A549 (cell line): ENCODE results near the gene TALDO1. TPM values are rescaled to one million over a fixed set of nuclear protein-coding genes. Genes with fewer than 3 reads are reported as not detected.

Experiments
- ATAC-seq, 2 experiments: fragments of 200-7000 bp in 1 of 2; fragments of >200 bp in 1 of 2; cut with Nextera tagmentation in 1 of 2; cut with Tn5 transposase in 1 of 2; 3 replicates each; pipeline versions ENCODE4 v1.8.0 to v1.9.1; 2018 to 2020; ENCODE audit warnings: mild to moderate bottlenecking in 1 of 2, moderate library complexity in 1 of 2
- CTCF ChIA-PET: fragments of 300-600 bp; sonication (Branson Sonifier 250); formaldehyde crosslinking; extraction: SDS; loops from one replicate; lab custom pipeline; 2021; ENCODE audit warnings: antibody characterized with exemption, inconsistent platforms; lab: Yijun Ruan, JAX
- POLR2A ChIA-PET: fragments of 350-600 bp; formaldehyde crosslinking; extraction: SDS; loops from one replicate; lab custom pipeline; 2021; ENCODE audit warnings: antibody characterized with exemption, inconsistent platforms; lab: Yijun Ruan, JAX
- DNase-seq, 2 experiments: peaks; one replicate each; pipeline versions ENCODE4 v3.0.0 to v3.0.0-alpha.2; 2011 to 2016; ENCODE audit warnings: low read depth in 1 of 2, low spot score in 1 of 2
- FAIRE-seq: peaks from 2 replicates; lab custom pipeline; 2011; peaks lifted over from hg19 to GRCh38; lab: Jason Lieb, UNC
- H3K27ac ChIP-seq, 2 experiments: fragments of >200 bp; sonication (Bioruptor Twin); formaldehyde crosslinking; 3 replicates each; pipeline ENCODE4 v1.5.1; 2016 to 2017
- H3K4me1 ChIP-seq: fragments of >200 bp; sonication (Bioruptor Twin); formaldehyde crosslinking; 3 replicates; pipeline ENCODE4 v1.6.1; 2016
- H3K4me2 ChIP-seq: fragments of >200 bp; sonication (Bioruptor Twin); formaldehyde crosslinking; 3 replicates; pipeline ENCODE4 v1.6.1; 2016
- H3K4me3 ChIP-seq: fragments of >200 bp; sonication (Bioruptor Twin); formaldehyde crosslinking; 3 replicates; pipeline ENCODE4 v1.5.1; 2016
- H3K9me3 ChIP-seq: fragments of >200 bp; sonication (Bioruptor Twin); formaldehyde crosslinking; 3 replicates; pipeline ENCODE4 v1.6.1; 2016
- BHLHE40 ChIP-seq: IDR thresholded peaks from 2 replicates; pipeline ENCODE4 v1.6.1; 2012; ENCODE audit warnings: low read depth, low read length, inconsistent platforms
- CBX2 ChIP-seq: fragments of 200-600 bp; sonication (generic); IDR thresholded peaks from 2 replicates; pipeline ENCODE4 v1.6.1; 2016; ENCODE audit warnings: low read depth, mild to moderate bottlenecking, borderline replicate concordance
- CEBPB ChIP-seq, 2 experiments: fragments of >200 bp in 1 of 2; sonication (Bioruptor Twin) in 1 of 2; formaldehyde crosslinking in 1 of 2; IDR thresholded peaks; 2 replicates each; pipeline ENCODE4 v1.6.1; 2012 to 2016
- CHD2 ChIP-seq: fragments of 150-350 bp; IDR thresholded peaks from 2 replicates; pipeline ENCODE4 v1.6.1; 2014; ENCODE audit warnings: low read length; ENCODE audit not compliant: partially characterized antibody
- CHD4 ChIP-seq: fragments of 200-600 bp; sonication (generic); IDR thresholded peaks from 2 replicates; pipeline ENCODE4 v1.6.1; 2016; ENCODE audit warnings: antibody characterized with exemption, mild to moderate bottlenecking, borderline replicate concordance
- ESRRA ChIP-seq: fragments of 150-350 bp; IDR thresholded peaks from 2 replicates; pipeline ENCODE4 v1.6.1; 2014; ENCODE audit warnings: mild to moderate bottlenecking, low read length, borderline replicate concordance
- FOSL2 ChIP-seq, 2 experiments: fragments of 450-650 bp in 1 of 2; fragments of >200 bp in 1 of 2; sonication (Bioruptor Twin) in 1 of 2; formaldehyde crosslinking; IDR thresholded peaks; 2 replicates each; pipeline versions ENCODE4 v1.5.0 to v1.6.1; 2016 to 2020; ENCODE audit warnings: mild to moderate bottlenecking in 1 of 2, moderate library complexity in 1 of 2
- HDAC2 ChIP-seq: fragments of 200-600 bp; sonication (generic); IDR thresholded peaks from 2 replicates; pipeline ENCODE4 v1.6.1; 2016
- HES2 ChIP-seq: fragments of >200 bp; sonication (Bioruptor Twin); formaldehyde crosslinking; IDR thresholded peaks from 2 replicates; pipeline ENCODE4 v1.6.1; 2016
- HMGXB4 ChIP-seq: fragments of 250-450 bp; sonication (Bioruptor Pico); IDR thresholded peaks from 2 replicates; pipeline ENCODE4 v1.5.0; 2021; ENCODE audit warnings: mild to moderate bottlenecking, moderate library complexity, borderline replicate concordance
- HOXB5 ChIP-seq: fragments of 250-450 bp; sonication (Bioruptor Pico); IDR thresholded peaks from 2 replicates; pipeline ENCODE4 v1.5.0; 2020; ENCODE audit warnings: mild to moderate bottlenecking, moderate library complexity
- JUN ChIP-seq, 2 experiments: fragments of >200 bp; sonication (Bioruptor Twin); formaldehyde crosslinking; IDR thresholded peaks; 2 replicates in 1 of 2; 3 replicates in 1 of 2; pipeline ENCODE4 v1.6.1; 2016 to 2017
- MAFK ChIP-seq: fragments of 450-650 bp; IDR thresholded peaks from 2 replicates; pipeline ENCODE4 v1.6.1; 2014; ENCODE audit not compliant: partially characterized antibody
- MYC ChIP-seq: IDR thresholded peaks from 2 replicates; pipeline ENCODE4 v1.6.1; 2012; ENCODE audit warnings: mild to moderate bottlenecking, inconsistent platforms, low read length, improper control_type of control experiment, borderline replicate concordance
- NFE2L2 ChIP-seq: fragments of 150-350 bp; conservative IDR thresholded peaks from 2 replicates; pipeline ENCODE4 v1.6.1; 2014; ENCODE audit warnings: low read length
- NPAS2 ChIP-seq: fragments of 250-450 bp; sonication (Bioruptor Pico); IDR thresholded peaks from 2 replicates; pipeline ENCODE4 v1.8.0; 2022; ENCODE audit warnings: mild to moderate bottlenecking, moderate library complexity, borderline replicate concordance
- POLR2A ChIP-seq: IDR thresholded peaks from 2 replicates; pipeline ENCODE4 v1.6.1; 2012; ENCODE audit warnings: mild to moderate bottlenecking, low read length
- POLR2AphosphoS2 ChIP-seq: conservative IDR thresholded peaks from 2 replicates; pipeline ENCODE4 v1.6.1; 2012; ENCODE audit warnings: low read length, improper control_type of control experiment, inconsistent platforms
- RARB ChIP-seq: fragments of 250-450 bp; sonication (Bioruptor Pico); IDR thresholded peaks from 2 replicates; pipeline ENCODE4 v1.8.0; 2021; ENCODE audit warnings: mild to moderate bottlenecking, moderate library complexity
- RCOR1 ChIP-seq: fragments of 150-350 bp; IDR thresholded peaks from 2 replicates; pipeline ENCODE4 v1.6.1; 2014; ENCODE audit warnings: antibody characterized with exemption, low read length, low read depth
- RNF2 ChIP-seq: fragments of 200-600 bp; sonication (generic); IDR thresholded peaks from 2 replicates; pipeline ENCODE4 v1.6.1; 2016; ENCODE audit warnings: low read depth, mild to moderate bottlenecking, antibody characterized with exemption, moderate library complexity, borderline replicate concordance
- ZFP36 ChIP-seq: fragments of 450-650 bp; IDR thresholded peaks from 2 replicates; pipeline ENCODE4 v1.6.1; 2014; ENCODE audit warnings: borderline replicate concordance; ENCODE audit not compliant: partially characterized antibody
- ZNF302 ChIP-seq: fragments of 250-450 bp; sonication (Bioruptor Pico); IDR thresholded peaks from 2 replicates; pipeline ENCODE4 v1.9.0; 2021; ENCODE audit warnings: inconsistent platforms, mild to moderate bottlenecking, moderate library complexity
- ZSCAN20 ChIP-seq: fragments of 250-450 bp; sonication (Bioruptor Pico); IDR thresholded peaks from 2 replicates; pipeline ENCODE4 v1.8.0; 2022; ENCODE audit warnings: mild to moderate bottlenecking, moderate library complexity
- WGBS: methylation state at CpG from one replicate; pipeline ENCODE4 v1.1.6; 2017; ENCODE audit errors: missing lambda C conversion rate; 5-methylcytosine and 5-hydroxymethylcytosine counted together
- polyA plus RNA-seq, 4 experiments: library from polyadenylated mRNA; depleted of rRNA in 3 of 4; stranded (reverse); fragments of >200 nt; fragmentation: RNase III in 1 of 4; extraction: RNeasy Plus Mini Kit Qiagen cat#74134 plus additional on column Dnase treatment in 1 of 4; gene quantifications; 2 replicates in 3 of 4; 3 replicates in 1 of 4; pipeline ENCODE4 v1.2.3, GENCODE V29; 2011 to 2017
- TF ChIP-seq, protein P1 (sequence below): IDR thresholded peaks from 2 replicates; pipeline ENCODE4 v1.6.1; 2012
- TF ChIP-seq, protein P2 (sequence below): IDR thresholded peaks from 2 replicates; pipeline ENCODE4 v1.6.1; 2012; ENCODE audit warnings: low read depth, borderline replicate concordance
- TF ChIP-seq, protein P3 (sequence below): IDR thresholded peaks from 2 replicates; pipeline ENCODE4 v1.6.1; 2012

Gene TALDO1
- polyA plus RNA-seq, 2 of the 4 experiments (the other 2 are of a cell fraction): 287 to 391 TPM

GRCh38 chr11:782264-783174, 35.3 kb downstream of the TALDO1 start:
- Histone ChIP-seq H3K27ac (no peak overlapping the region), H3K4me3 (no peak overlapping the region), H3K4me1 (peaks cover 7% of the 10 kb centered on the region), H3K4me2 (no peak overlapping the region), H3K9me3 (no peaks in the 10 kb centered on the region)
- FAIRE-seq: no peak
- ATAC-seq: no peak
- TF ChIP-seq FOSL2 (IDR thresholded peaks at IDR 0.05): no peak
- TF ChIP-seq FOSL2 (CRISPR knock-in tag; IDR thresholded peaks at IDR 0.05): no peak
- no peak for TF ChIP-seq MAFK
- no peak for TF ChIP-seq HES2
- TF ChIP-seq HOXB5 (CRISPR knock-in tag): no peak
- no peak for TF ChIP-seq CBX2
- TF ChIP-seq RARB (CRISPR knock-in tag): no peak
- no peak for TF ChIP-seq CHD2
- no peak for TF ChIP-seq ZSCAN20
- TF ChIP-seq ZNF302: no peak
- TF ChIP-seq NPAS2: no peak
- TF ChIP-seq NFE2L2: no peak
- no peak for TF ChIP-seq CEBPB (IDR thresholded peaks at IDR 0.05)
- TF ChIP-seq, protein P1, sequence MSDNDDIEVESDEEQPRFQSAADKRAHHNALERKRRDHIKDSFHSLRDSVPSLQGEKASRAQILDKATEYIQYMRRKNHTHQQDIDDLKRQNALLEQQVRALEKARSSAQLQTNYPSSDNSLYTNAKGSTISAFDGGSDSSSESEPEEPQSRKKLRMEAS: no peak
- no peak for DNase-seq
- 86% methylated on average over 27 of the region's 36 CpGs for WGBS
- POLR2A ChIA-PET: no interaction called here
- CTCF ChIA-PET: interaction anchor here (0.9 to 2.2 kb wide), 8 partner anchors 9 to 86 kb away, joined by 3 to 14 read pairs (median 6); partner anchors contain the start of gene SLC25A22

DNA sequence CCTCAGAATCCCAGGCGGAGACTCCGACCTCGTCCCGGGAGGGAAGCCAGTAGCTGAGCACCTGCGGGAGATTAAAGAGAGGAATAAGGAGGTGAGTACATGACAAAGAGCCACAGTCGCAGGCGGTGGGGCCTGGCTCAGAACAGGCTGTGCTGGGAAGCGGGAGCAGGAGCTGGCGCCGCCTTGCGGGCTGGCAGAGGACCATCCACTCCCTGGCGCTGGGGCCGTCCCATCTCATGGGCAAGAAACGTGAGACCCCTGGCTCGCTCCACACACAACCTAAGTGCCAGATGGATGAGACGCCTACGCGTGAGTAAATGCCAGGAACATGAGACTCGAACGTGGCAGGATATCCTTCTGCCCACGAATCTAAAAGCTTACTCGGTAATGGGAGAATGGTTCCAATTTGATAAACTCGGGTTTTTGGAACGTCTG, 36.3 kb downstream of the TALDO1 start:
- no peak for TF ChIP-seq ESRRA
- TF ChIP-seq, protein P2, sequence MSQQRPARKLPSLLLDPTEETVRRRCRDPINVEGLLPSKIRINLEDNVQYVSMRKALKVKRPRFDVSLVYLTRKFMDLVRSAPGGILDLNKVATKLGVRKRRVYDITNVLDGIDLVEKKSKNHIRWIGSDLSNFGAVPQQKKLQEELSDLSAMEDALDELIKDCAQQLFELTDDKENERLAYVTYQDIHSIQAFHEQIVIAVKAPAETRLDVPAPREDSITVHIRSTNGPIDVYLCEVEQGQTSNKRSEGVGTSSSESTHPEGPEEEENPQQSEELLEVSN: no peak
- TF ChIP-seq HMGXB4 (CRISPR knock-in tag): no peak
- no peak for TF ChIP-seq BHLHE40
- TF ChIP-seq RNF2: no peak
- no peak for TF ChIP-seq RCOR1
- TF ChIP-seq HDAC2: no peak
- TF ChIP-seq POLR2AphosphoS2: no peak
- TF ChIP-seq CHD4: no peak
- TF ChIP-seq ZFP36: no peak
- TF ChIP-seq POLR2A: no peak
- TF ChIP-seq, protein P3, sequence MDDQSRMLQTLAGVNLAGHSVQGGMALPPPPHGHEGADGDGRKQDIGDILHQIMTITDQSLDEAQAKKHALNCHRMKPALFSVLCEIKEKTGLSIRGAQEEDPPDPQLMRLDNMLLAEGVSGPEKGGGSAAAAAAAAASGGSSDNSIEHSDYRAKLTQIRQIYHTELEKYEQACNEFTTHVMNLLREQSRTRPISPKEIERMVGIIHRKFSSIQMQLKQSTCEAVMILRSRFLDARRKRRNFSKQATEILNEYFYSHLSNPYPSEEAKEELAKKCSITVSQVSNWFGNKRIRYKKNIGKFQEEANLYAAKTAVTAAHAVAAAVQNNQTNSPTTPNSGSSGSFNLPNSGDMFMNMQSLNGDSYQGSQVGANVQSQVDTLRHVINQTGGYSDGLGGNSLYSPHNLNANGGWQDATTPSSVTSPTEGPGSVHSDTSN: no peak
- TF ChIP-seq, protein P1: no peak
- no peak for TF ChIP-seq MYC
- TF ChIP-seq CBX2: no peak
- TF ChIP-seq JUN (IDR thresholded peaks at IDR 0.05): no peak
- no peak for TF ChIP-seq ZSCAN20
- no peak for FAIRE-seq
- Histone ChIP-seq H3K27ac (no peak overlapping the region), H3K4me1 (peaks cover under 1% of the 10 kb centered on the region; the same call in 1 of the 3 replicates), H3K9me3 (no peaks in the 10 kb centered on the region), H3K4me3 (no peak overlapping the region), H3K4me2 (no peak overlapping the region)
- ChIA-PET POLR2A (no interaction called here), CTCF (interaction anchor here (0.6 to 2.2 kb wide), 10 partner anchors 8 to 1133 kb away, joined by 3 to 14 read pairs (median 6); partner anchors contain the start of gene SLC25A22)
- WGBS: 81% methylated on average over 24 of the region's 24 CpGs
- ATAC-seq: peak in 1 of 2 experiments; percentile 65; a peak in 3 of 6 replicates
- peak in 1 of 2 experiments; percentile 50 for DNase-seq
